C4-2B (cell line): ENCODE data around the gene TTN.

ENCODE experiments used
- H3K27ac ChIP-seq: fragments of 450-650 bp; 2 replicates; pipeline ENCODE4 v1.5.1; 2017
- ZFX ChIP-seq: fragments of 450-650 bp; IDR thresholded peaks from 2 replicates; pipeline ENCODE4 v1.6.1; 2017
- TF ChIP-seq, protein P1 (sequence below): fragments of 450-650 bp; conservative IDR thresholded peaks from 2 replicates; pipeline ENCODE4 v1.5.1; 2017; ENCODE audit warnings: mild to moderate bottlenecking

The TTN gene

DNA sequence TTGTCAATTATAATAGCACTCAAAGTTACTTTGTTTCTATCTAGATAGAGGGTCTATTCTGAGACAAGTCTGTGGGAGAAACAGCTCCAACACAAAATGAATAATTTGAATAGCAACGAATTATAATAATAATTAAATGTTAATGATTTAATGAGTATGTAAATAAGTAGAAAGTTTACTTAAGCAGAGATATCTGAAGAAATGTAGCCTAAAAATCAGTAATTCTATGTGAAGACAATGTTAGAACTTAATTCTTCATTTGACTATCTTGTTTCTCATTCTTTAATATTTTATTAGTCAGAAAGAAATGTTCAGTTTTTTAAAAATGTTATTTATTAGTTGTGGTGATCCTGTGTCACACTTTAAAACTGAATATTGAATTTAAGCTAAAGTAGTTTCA is 165.7 kb downstream of the TTN start:
- TF ChIP-seq, protein P1, sequence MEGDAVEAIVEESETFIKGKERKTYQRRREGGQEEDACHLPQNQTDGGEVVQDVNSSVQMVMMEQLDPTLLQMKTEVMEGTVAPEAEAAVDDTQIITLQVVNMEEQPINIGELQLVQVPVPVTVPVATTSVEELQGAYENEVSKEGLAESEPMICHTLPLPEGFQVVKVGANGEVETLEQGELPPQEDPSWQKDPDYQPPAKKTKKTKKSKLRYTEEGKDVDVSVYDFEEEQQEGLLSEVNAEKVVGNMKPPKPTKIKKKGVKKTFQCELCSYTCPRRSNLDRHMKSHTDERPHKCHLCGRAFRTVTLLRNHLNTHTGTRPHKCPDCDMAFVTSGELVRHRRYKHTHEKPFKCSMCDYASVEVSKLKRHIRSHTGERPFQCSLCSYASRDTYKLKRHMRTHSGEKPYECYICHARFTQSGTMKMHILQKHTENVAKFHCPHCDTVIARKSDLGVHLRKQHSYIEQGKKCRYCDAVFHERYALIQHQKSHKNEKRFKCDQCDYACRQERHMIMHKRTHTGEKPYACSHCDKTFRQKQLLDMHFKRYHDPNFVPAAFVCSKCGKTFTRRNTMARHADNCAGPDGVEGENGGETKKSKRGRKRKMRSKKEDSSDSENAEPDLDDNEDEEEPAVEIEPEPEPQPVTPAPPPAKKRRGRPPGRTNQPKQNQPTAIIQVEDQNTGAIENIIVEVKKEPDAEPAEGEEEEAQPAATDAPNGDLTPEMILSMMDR: no peak
- TF ChIP-seq ZFX: no peak
- H3K27ac ChIP-seq: no peak overlapping the region

DNA sequence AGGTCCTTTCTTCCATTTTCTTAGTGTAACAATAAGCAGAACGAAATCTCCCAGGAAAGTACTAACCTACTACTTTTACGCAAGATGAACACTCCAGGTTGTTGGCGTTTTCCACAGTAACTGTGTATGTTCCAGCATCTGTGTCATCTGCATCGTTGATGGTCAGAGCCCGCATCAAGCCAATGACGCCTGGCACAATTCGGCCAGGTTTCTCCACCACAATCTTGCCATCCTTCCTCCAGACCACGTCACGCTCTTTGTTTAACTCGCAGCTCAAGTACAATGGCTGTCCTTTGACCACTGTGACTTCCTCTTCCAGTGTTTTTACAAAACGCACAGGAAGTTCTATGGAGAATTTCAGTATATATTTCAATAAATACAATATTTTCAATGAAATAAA is 171.3 kb downstream of the TTN start:
- H3K27ac ChIP-seq: no peak overlapping the region
- TF ChIP-seq, protein P1: no peak
- TF ChIP-seq ZFX: no peak

DNA sequence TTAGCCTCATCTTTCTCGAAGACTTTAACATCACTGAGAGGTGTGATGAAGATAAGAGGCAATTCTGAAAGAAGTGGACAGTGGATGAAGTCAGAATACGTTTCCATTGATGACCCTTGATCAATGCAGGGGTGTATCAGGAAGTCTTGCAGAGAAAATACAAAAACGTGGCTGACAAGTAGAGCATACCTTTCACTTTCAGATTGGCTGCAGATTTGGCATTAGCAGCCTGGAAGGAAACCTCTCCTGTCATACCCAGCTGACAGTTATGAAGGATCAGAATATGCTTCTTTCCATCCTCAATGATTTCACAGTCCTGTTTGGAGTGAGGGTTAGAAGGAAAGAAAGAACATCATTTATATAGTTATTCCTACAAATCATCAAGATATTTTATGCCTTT is 174.5 kb downstream of the TTN start:
- TF ChIP-seq, protein P1: no peak
- TF ChIP-seq ZFX: no peak
- H3K27ac ChIP-seq: no peak overlapping the region

DNA sequence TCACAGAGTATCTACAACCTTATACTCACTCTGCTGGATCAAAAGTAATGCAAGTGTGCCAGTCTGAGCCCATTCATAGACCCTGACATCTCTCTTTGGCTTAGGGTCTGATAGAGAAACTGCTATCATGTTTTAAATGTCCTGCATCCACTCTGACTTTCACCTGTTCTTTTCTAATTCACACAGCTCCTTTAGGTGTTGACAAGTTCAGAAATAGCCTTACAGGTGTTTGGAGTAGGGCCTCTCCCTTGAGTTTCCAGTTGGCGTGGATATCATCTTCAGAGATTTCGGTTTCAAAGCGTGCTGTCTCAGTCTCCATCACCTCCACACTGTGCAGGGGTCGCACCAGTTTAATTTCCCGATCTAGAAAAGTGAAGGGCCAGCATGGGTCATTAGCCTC is 176.6 kb downstream of the TTN start:
- TF ChIP-seq, protein P1: no peak
- TF ChIP-seq ZFX: no peak
- H3K27ac ChIP-seq: no peak overlapping the region

DNA sequence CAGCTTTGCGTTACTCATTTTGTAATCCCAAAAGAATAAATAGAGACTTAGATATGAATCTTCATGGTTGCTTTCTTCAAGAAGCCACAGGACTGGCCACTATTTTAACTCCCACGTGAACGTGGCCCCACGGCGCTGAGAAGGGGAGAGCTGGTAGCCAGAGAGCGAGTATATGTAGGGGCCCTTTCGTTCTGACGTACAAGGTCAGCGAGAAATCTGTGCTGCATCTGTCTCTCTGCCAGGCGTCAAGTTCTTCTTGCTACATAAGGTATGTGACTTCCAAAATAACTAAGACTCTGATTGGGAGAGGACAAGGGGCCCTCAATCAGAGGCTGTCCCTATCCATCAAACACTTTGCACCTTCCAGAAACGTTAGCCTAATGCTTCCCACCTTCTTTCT is 177.8 kb downstream of the TTN start:
- TF ChIP-seq ZFX: no peak
- TF ChIP-seq, protein P1: no peak
- H3K27ac ChIP-seq: no peak overlapping the region

DNA sequence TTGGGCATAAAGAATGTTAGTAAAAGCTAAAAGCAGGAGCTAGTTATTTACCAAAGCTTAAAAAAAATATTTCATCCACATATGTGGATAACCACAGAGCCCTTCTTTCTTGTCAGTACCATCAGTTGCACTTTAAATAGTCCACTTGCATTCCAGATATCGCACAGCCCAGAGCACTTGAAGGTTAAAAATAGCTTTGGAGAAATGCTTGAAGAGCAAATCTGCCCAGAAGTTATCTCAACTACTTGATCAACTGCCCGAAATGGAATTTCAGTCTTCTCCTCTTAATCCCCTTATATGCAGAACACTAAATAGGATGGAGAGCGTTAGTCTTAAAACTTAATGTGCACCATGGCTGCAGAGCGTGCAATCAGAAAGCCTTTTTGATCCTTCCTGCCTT is 178.6 kb downstream of the TTN start:
- TF ChIP-seq, protein P1: no peak
- no peak for TF ChIP-seq ZFX
- H3K27ac ChIP-seq: no peak overlapping the region

DNA sequence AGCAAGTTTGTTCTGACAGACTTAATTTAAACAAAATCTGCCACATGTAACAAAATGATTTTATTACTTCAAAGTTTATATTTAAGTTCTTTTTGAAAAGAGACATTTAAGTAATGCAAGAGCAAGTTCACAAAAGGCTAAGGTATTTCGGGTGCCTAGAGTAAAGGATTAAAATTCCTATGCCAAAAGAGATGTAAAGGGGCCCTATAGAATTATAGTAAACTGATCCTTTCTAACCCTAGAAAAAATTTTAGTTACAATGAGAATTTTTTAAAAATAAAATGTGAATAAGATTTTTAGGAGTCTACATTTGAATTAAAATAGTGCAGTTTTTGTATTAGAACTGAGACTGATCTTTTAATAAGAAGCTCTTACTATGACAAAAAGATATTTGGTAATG is 179.8 kb downstream of the TTN start:
- TF ChIP-seq, protein P1: no peak
- no peak for TF ChIP-seq ZFX
- no peak overlapping the region for H3K27ac ChIP-seq

DNA sequence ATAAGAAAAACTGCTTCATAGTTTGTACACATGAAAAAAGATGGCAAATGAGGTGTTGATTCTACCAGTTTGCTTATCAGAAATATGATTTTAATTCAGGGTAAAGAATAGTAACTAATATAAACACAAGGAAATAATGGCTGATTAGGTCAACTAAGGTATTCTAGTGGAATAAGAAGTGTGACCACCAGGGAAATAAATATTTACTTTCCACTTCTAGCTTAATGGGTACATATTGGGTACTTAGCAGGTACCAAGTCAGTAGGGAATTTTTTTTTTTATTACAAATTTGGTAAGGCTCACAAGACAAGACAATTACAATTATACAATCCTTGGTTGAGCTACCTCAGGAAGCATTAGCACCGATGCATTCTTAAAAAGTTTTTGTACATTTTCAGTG is 191.3 kb downstream of the TTN start:
- TF ChIP-seq, protein P1: no peak
- no peak for TF ChIP-seq ZFX
- H3K27ac ChIP-seq: no peak overlapping the region
